NCI-H526 (cell line): ENCODE data around the gene CPVL.
A peak's percentile ranks its signal among the peaks of the same experiment; 100 is the strongest.

ENCODE experiments used
- DNase-seq, 2 experiments: peaks; one replicate each; lab custom pipeline; 2025; lab: John Stamatoyannopoulos, UW

The CPVL gene

GRCh38 chr7:29090836-29091601 lies 55.3 kb downstream of the CPVL start:
- DNase-seq, result no peak

GRCh38 chr7:29090151-29090805 lies 56.1 kb downstream of the CPVL start:
- no peak for DNase-seq

- DNase-seq, result no peak
Measured at GRCh38 chr7:29087840-29088170, 58.5 kb downstream of the CPVL start.

- DNase-seq, result no peak
Measured at GRCh38 chr7:29086545-29086944, 59.8 kb downstream of the CPVL start.

- no peak for DNase-seq
Measured at GRCh38 chr7:29084832-29085231, 61.5 kb downstream of the CPVL start.

GRCh38 chr7:29080803-29081202 lies 65.5 kb downstream of the CPVL start:
- no peak for DNase-seq

- peak; percentile 96 to 98 for DNase-seq
Measured at GRCh38 chr7:29078311-29079260, 67.8 kb downstream of the CPVL start.

- no peak for DNase-seq
Measured at GRCh38 chr7:29077854-29078253, 68.5 kb downstream of the CPVL start.

GRCh38 chr7:29077176-29077575 lies 69.2 kb downstream of the CPVL start:
- DNase-seq, result no peak

GRCh38 chr7:29076631-29077030 lies 69.7 kb downstream of the CPVL start:
- DNase-seq, result no peak

GRCh38 chr7:29075606-29076005 lies 70.7 kb downstream of the CPVL start:
- DNase-seq, result no peak

GRCh38 chr7:29071203-29071874 lies 75.0 kb downstream of the CPVL start:
- no peak for DNase-seq

- no peak for DNase-seq
Measured at GRCh38 chr7:29066641-29067040, 79.7 kb downstream of the CPVL start.

GRCh38 chr7:29065181-29065857 lies 81.0 kb downstream of the CPVL start:
- DNase-seq, result no peak

- no peak for DNase-seq
Measured at GRCh38 chr7:29063872-29064271, 82.5 kb downstream of the CPVL start.

- no peak for DNase-seq
Measured at GRCh38 chr7:29063236-29063635, 83.1 kb downstream of the CPVL start.

GRCh38 chr7:29053105-29053872 lies 93.0 kb downstream of the CPVL start:
- DNase-seq, result no peak

GRCh38 chr7:29046978-29047377 lies 99.4 kb downstream of the CPVL start:
- no peak for DNase-seq

GRCh38 chr7:29045258-29046086 lies 100.9 kb downstream of the CPVL start:
- DNase-seq, result no peak

GRCh38 chr7:29044554-29044953 lies 101.8 kb downstream of the CPVL start:
- DNase-seq, result peak; percentile 40 to 42
